ENCODE measurements around the gene FUT2. TPM values are rescaled to one million over a fixed set of nuclear protein-coding genes. Genes with fewer than 3 reads are reported as not detected.

The FUT2 gene
- total RNA-seq, 1 donor from 2014 or later: 78.1 TPM

DNA sequence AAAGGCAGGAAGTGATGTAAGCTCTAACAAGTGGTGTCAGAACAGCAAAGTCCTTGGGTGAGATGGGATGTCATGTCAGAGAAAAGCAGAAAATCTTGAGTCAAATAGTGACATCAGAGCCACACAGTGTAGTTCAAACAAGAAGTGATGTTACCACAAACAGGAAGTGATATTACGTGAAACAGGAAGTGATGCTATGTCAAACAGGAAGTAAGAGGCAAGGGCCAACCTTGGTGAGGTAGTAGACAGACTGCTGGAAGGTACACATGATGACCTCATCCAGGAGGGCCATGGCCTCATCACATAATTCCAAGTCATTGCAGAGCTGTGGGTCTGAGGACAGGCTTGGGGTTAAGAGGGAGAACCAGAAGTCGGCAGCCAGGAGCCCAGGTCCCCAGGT is 30.8 kb downstream of the FUT2 start:
- DNase-seq (ENCODE audit: low spot score): no peak

DNA sequence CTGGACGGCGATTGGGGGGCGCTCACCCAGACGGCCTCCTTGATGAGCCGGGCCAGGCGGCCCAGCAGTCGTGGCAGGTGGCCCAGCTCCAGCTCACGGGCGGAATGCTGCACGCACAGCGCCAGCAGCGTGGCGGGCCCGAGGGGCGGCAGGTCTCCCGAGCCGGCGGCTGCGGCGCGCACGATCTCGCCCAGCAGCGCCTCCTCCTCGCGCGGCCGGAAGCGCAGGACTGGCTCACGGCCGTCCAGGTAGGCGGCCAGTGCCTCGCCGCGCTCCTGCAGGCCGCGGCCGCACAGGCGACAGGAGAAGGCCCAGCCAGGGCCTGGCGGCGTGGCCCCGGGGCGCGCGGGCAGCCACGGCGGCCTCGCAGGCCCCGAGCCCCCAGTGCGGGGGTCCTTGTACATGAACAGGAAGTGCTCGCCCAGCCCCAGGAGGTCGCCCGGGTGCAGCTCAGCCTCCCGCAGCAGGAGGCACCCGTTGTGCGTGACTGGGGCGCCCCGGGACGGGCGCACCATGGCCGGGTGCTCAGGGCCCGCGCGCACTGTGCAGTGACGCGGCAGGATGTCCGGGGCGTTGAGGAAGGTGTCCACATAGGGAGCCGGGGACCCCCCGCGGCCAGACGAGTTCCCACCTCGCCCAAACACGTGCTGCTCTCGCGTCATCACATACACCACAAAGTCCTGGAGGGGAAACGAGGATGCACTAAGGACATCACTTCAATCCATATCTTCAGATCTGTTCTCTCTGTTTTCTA is 33.3 kb downstream of the FUT2 start:
- no peak for DNase-seq (ENCODE audit: low spot score)

GRCh38 chr19:48731452-48731851 is 35.7 kb downstream of the FUT2 start:
- no peak for DNase-seq (ENCODE audit: low spot score)

- no peak for DNase-seq (ENCODE audit: low spot score)
Observed at GRCh38 chr19:48734625-48735024, 38.9 kb downstream of the FUT2 start.

GRCh38 chr19:48735031-48735615 is 39.4 kb downstream of the FUT2 start:
- no peak for DNase-seq (ENCODE audit: low spot score)

GRCh38 chr19:48737360-48737998 is 41.7 kb downstream of the FUT2 start:
- no peak for DNase-seq (ENCODE audit: low spot score)

DNA sequence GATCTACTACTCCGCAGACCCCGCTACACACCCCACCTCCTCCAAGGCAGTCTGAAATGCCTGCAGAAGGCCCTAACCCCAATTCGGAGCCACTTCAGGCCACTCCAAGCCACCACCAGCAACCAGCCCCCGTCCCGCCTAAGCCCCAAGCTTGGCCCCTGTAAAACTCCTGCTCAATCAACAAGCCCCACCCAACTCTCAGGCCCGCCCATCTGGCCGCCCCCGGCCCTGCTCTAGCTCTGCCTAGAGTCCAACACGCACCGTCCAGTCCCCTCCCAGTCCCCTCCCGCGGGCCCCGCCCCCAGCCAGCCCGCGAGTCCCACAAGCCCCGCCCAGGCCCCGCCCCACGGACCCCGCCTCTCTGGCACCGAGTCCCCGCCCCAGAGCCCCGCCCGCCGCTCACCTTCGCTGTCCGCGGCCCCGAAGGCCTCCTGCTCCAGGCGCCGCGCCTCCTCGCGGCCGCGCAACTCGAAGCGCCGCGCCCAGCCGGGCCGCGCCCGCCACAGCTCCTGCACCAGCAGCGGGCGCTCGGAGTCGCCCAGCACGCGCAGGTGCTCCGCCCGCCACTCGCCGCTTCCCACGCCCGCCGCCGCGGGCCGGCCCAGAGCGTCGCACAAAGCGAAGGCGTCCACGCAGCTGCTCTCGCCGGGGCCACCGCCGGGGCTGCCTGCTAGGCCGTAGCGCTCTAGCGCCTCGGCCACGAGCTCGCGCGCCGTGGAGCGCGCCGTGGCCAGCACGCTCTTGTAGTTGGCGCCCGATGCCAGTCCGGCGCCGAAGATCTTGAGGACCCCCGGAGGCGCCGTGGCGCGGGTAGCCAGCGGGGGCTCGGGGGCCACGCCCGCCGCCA is 43.0 kb downstream of the FUT2 start:
- DNase-seq (ENCODE audit: low spot score): peak; percentile 94

DNA sequence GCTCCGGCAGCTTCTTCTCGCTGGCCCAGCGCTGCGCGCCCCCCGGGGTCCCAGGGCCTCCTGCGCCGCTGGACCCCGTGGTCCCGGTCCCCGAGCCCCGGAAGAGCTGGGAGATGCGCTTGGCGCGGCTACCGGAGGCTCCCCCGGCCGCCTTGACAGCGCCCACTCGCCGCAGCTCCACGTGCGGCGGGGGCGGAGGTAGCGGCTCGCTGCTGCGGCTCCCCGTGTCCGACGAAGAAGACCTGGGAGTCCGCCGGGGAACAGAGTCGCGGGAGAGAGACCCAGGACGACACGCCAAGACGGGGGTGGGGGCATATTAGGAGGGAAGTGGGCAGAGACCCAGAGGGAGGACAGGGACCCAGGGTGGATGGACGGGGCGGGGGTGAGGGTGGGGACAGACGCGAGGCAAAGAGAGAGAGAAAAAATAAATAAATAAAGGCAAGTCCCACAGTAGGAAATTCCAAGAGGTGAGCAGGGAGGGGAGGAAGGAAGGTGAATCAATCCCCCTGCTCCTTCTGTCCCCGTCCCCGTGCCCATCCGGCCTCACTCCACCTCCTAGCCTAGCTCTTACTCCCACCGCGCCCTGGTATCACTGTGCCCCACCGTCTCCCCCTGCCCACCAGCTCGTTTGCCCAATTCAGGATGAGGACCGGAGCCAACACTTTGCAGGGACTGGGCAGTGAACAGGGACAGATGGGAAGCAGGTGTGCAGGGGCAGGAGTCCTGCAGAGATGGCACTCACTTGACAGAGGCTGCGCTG is 43.8 kb downstream of the FUT2 start:
- no peak for DNase-seq (ENCODE audit: low spot score)

DNA sequence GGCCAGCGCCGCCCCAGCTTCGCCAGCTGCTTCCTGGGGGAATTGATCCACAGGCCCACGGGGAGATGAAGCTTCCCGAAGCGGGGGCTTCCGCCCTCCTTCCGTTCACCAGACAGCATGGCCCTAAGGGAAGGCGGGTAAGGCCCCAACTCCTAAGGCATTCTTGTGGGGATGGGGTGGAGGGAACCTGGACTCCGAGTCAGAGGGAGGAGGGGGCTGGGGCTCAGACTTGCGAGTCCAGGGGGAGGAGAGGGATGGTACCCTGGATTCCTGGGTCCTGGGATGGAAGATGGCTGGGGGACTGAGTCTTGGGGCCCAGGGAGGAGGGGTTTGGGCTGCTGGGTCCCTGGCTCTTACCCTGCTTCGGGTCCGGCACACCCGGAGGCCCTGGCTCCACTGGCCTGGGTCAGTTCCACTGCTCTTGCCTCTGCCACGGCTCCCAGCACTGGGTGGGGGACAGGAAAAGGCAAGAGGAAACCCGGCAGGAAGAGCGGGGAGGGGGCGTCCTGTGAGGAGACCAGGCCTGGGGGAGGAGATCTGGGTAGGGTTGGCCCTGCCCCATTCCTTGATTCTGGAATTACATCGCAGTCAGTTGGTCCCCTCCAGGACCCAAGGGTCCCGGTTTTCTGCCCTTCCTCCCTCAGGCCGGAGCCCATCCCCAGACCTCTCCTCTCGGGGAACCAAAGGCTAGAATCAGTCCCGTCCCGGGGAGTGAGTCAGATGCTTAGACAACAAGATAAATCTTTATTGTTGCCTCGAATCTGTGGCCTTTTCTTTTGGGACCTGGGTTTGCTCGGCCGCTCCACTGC is 44.6 kb downstream of the FUT2 start, which contains the start of gene RASIP1:
RASIP1 (minus strand) TSS at position 447 of the 809 bp plus-strand sequence; CDS start at position 119, 328 bp downstream.
- DNase-seq (ENCODE audit: low spot score): no peak

GRCh38 chr19:48741129-48741999 is 45.6 kb downstream of the FUT2 start:
- no peak for DNase-seq (ENCODE audit: low spot score)

DNA sequence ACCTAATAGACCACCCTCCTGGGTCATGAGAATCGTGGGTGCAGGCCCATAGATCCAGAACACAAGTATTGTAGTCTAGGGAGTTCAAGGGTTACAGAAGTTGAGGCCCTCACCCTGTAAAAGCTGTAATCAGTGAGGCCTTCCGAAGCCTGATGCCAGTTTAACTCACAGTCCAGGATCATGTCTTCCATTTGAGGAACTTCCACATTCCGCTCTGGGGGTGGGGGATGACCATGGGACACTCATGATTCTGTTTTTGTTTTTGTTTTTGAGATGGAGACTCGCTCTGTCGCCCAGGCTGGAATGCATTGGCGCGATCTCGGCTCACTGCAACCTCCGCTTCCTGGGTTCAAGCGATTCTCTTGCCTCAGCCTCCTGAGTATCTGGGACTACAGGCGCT is 46.3 kb downstream of the FUT2 start:
- no peak for DNase-seq (ENCODE audit: low spot score)

DNA sequence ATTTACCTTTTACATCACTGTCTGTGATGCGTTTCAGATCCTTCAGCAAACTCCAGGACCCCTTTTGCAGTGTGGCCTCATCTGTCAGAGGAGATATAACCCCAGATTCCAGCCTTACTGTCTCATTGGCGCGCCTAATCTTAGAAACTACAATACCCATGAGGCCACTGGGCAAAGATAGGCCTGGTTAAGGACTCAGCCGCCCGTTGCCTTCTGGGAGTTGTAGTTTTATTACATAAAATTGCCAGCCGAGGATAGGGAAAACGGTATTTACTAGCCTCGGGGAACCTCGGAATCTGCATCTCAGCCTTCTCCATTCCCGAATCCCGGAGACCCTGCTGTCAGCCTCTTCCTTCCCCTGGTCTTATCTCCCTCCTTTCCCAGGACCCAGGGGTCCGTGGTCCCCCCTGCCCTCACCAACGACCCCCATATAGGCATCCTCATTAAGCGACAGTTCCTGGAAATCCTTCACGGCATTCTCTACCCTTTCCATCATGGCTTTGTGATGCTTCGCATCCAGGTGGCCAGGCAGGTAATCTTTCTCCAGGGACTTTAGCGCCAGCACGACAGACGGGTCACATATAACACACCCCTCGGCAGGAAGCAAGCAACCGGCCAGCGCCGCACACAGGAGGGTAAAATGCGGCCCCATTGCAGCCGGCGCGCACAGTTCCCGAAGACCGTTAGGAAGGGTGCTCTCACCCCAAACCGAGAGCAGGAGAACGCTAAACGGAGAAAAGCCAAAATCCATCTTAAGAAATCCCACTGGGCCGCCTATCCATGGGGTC is 49.6 kb downstream of the FUT2 start:
- peak; percentile 61 for DNase-seq (ENCODE audit: low spot score)

GRCh38 chr19:48746110-48746509 is 50.3 kb downstream of the FUT2 start:
- DNase-seq (ENCODE audit: low spot score): no peak

- DNase-seq (ENCODE audit: low spot score): peak; percentile 77
Observed at GRCh38 chr19:48746738-48747575, 51.2 kb downstream of the FUT2 start, which contains the start of gene IZUMO1. Gene IZUMO1, minus strand, starts transcription at chr19:48746909. Its CDS starts 1,050 bp downstream, at chr19:48745859.

GRCh38 chr19:48749571-48750198 is 53.9 kb downstream of the FUT2 start:
- no peak for DNase-seq (ENCODE audit: low spot score)

DNA sequence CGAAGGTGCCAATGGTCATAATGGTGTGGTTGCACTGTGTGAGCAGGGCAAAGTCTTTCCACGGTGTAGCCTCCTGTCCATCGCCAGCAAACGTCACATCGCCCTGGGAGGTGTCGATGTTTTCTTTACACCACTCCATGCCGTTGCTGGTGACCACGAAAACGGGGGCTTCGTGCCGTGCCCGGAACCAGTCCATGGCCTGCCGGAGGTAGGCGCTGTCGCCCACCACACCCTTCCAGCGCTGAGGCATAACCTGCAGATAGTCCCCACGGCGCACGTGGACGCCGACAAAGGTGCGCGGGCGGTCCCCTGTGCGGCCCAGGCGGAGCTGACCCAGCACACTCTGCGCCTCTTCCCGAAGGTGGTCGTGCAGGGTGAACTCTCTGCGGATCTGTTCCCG is 54.6 kb downstream of the FUT2 start:
- no peak for DNase-seq (ENCODE audit: low spot score)

Data from mucosa of gallbladder (tissue), 1 donor.